ENCODE results near the gene RAP1A.
"Not testable (repeated sequence)": the region's sequence is repeated elsewhere in the genome, so short reads cannot be mapped to it uniquely, and the experiment has no call there.

RAP1A gene

DNA sequence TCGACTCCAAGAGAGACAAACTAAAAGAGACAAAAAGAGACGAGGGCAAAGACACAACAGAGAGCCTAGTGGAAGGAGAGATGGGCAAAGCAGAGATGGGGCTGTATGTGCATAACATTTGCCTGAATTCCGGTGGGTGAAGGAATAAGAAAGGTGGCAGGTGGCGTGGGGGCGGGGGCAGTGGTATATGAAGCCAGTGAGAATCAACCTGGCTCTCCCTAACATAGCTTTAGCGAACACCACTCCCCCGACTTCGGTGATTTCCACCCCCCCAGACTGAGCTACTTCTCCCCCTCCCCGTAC, 118.5 kb downstream of the RAP1A start:
- DNase-seq (ENCODE audit: low spot score), result no peak

DNA sequence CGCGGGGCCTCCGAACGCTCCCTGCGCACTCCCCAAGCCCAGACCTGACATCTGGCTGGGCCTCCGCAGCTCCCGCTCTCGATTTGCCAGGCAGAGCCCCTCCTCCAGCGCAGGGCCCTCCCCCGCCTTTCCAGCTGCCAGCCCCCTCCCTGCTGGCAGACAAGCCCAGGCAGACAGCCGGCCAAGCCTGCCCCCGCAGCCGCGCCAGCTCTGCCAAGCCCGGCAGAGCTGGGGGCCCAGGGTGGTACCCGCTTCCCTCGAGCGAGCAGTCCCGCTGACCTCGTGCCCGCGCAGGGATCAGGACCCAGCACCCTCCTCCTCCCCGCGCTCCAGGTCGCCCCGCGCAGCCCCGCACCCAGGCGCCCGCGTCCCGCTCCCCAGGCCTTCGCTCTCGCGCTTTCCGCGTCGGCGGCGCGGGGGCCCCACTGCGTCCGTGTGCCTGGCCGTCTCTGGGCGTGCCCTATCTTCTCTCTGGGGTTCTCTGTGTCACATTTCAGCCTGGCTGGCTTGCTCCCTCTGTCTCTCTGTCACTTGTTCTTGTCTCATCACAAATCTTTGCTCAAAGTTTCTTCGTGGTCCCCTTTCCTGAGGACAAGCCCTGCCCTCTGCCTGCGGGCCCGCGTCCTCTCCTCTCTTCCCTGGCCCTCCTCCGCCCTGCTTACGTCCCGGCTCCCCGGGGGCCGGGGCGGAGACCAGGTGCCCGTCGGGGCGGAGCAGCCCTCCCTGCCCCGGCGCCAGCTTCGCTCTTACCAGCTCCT, 119.0 kb downstream of the RAP1A start:
- DNase-seq (ENCODE audit: low spot score), result peak; percentile 49

GRCh38 chr1:111739194-111739924, 119.8 kb downstream of the RAP1A start, which contains the start of gene INKA2:
Gene INKA2 (minus strand): TSS chr1:111739395. CDS start chr1:111739242, 153 bp downstream.
- DNase-seq (ENCODE audit: low spot score), result peak; percentile 90

DNA sequence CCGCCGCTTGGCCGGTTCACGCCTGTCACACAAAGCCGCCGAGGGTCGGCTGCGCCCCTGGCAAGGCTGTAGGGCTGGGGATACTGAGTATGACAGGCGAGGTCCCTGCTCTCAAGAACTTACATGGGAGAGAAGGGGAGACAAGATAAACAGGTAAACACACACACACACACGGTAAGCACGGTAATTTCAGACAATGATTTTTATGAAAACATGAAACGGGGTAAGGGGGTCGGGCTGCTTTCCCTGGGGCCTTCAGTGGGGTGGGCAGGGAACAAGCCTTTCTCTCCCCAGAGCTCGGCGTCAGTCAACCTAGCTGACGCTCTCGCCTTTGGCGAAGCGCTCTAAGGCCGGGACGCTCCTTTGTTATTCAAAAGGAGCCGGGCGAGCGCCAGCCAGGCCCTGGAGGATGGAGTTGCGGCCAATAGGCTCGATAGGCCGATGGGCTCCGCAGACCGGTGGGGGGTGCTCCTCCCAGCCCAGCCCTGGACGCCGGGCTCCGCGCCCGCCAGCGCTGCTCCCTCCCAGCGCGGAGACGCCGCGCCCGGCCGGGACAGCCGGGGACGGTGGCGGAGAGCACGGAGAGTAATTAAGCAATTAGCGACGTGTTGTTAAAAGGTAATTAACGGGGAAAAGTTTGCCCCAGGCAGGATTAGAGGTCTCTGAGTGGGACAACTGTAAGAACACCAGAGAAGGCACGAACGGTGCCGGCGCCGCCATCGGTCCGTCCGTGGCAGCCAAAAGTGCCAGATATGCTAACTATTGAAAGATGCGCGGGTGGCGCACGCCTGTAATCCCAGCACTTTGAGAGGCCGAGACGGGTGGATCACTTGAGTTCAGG, 120.6 kb downstream of the RAP1A start:
- peak; percentile 87 for DNase-seq (ENCODE audit: low spot score)

- not testable (repeated sequence) for DNase-seq (ENCODE audit: low spot score)
Observed at GRCh38 chr1:111742292-111742691, 122.7 kb downstream of the RAP1A start.

DNA sequence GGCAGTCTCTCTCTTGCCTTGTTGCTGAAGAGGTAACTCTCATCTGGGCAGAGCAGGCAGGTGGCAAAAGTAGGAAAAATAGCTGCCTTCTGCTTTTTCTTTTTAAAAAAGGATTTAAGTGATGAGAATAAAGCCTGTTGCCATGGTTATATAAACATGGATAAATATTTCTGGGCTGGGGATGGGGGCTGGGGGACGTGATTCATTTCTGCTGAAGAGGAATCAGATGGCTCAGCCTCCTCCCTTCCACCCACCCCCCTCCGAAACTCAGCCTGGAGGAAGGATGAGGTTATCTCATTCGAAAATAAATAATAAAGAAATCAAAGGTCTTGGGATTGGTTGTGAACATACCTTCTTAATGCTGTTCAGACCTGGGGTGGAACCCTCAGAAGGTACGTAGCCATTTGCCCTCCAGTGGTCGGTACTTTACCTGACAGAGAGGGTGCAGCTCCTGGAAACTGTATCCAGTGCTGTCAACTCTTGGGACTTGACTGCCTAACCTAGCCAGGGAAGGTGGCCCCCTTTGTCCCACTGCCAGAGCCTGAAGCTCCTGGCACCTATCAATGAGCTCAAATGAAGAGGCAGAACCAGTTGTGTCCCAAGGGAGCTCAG, 123.5 kb downstream of the RAP1A start:
- DNase-seq (ENCODE audit: low spot score), result no peak

GRCh38 chr1:111743679-111744101, 124.1 kb downstream of the RAP1A start:
- DNase-seq (ENCODE audit: low spot score), result peak; percentile 43

DNA sequence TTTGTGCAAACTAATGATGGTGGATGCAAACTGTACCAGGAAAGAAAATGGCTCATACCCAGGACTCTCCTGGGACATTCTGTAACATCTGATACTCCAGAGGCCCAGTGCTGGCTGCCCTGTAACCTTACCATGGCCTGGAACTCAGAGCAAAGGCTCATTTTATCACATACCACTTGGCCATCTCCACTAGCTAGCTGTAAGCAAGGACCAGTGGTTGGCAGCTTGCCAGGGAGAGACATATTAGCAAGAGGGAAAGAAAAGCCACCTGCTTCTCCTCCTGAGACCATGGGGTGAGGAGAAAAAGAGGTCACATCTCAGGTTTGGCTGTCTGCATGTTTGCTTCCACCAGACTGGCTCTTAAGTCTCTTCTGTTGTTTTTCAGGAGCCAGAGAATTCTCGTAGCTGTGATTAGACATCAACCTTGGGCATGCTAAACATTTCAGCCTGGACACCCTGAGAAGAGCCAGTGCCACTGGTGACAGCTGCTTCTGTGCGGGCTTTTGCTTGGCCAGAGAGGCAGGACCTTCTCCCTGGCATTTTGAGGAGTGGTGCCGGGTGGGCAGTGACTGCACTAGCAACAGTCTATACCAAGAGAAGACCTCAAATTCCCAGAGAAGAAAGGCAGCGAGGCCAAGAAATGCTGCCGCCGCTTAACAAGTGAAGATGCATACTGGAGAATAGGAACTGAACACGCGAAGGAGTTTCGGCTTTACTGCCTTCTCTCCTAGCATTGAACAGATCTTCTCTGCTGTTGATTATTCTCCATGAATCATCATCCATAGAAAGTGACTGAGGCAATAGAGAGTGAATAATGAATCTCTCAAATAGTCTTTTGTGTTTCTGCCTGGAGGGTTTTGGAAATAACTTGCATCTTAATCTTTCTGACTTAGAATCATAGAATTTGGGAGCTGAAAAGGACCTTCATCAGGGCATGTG, 126.4 kb downstream of the RAP1A start:
- DNase-seq (ENCODE audit: low spot score), result no peak

DNA sequence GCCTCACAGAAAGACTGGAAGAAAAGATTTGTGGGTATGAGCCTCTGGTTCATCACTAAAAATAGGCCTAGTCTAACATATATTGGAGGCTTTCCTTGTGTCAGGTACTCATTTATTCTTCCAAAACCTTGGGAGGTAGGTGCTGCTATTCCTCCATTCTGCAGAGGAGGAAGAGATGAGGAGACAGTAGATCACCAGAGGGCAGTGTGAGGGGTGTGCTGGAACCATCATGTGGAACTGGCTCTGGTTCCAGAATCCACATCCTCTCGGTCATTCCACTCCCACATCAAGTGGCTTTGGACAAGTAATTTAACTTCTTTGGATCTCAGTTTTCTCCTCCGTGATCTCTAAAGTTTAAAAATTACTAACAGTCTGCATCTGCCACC, 127.0 kb downstream of the RAP1A start:
- DNase-seq (ENCODE audit: low spot score), result no peak

GRCh38 chr1:111747282-111747734, 127.7 kb downstream of the RAP1A start:
- peak; percentile 62 for DNase-seq (ENCODE audit: low spot score)

DNA sequence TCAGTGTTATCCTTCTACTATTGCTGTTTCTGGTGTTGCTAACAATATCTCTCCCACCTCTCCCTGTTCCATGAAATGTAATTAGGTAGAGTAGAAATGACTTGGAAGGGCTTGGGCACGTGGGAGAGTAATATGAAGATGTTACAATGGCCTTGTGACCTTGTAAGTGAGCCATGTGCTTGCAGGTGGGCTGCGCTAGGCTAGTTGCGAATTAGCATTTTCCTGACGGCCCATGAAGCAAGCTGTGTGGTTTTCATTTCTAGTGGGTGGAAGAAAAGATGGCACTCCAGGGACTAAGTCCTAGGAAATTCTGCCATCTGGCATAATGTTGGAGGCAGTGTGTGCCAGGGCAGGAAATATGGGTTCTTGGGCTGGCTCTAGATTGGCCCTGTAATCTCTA, 128.4 kb downstream of the RAP1A start:
- DNase-seq (ENCODE audit: low spot score), result no peak

GRCh38 chr1:111749628-111750027, 130.0 kb downstream of the RAP1A start:
- no peak for DNase-seq (ENCODE audit: low spot score)

GRCh38 chr1:111750856-111751255, 131.3 kb downstream of the RAP1A start:
- no peak for DNase-seq (ENCODE audit: low spot score)

- no peak for DNase-seq (ENCODE audit: low spot score)
Observed at GRCh38 chr1:111751906-111752575, 132.5 kb downstream of the RAP1A start.

GRCh38 chr1:111754984-111755330, 135.4 kb downstream of the RAP1A start:
- peak; percentile 60 for DNase-seq (ENCODE audit: low spot score)

- peak; percentile 98 for DNase-seq (ENCODE audit: low spot score)
Observed at GRCh38 chr1:111755331-111756123, 135.9 kb downstream of the RAP1A start, which contains the start of gene DDX20. Gene DDX20 (plus strand): TSS chr1:111755901. CDS start chr1:111755925, 24 bp downstream.

DNA sequence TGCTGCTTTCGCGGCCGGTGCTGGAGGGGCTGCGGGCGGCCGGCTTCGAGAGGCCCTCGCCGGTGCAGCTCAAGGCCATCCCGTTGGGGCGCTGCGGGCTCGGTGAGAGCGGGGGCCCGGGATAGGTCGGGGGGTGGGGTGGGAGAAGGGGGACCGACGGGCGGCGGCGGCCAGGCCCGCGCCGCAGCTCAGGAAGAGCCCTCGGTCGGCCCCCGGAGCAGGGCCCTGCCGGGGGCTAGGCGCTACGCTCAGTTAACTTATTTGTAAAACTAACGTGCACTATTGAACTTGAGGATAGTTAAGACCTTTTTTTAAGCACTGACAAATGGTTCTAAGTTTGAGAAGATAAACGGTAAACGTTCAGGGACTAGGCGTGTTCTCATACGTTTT, 136.5 kb downstream of the RAP1A start:
- peak; percentile 54 for DNase-seq (ENCODE audit: low spot score)

DNA sequence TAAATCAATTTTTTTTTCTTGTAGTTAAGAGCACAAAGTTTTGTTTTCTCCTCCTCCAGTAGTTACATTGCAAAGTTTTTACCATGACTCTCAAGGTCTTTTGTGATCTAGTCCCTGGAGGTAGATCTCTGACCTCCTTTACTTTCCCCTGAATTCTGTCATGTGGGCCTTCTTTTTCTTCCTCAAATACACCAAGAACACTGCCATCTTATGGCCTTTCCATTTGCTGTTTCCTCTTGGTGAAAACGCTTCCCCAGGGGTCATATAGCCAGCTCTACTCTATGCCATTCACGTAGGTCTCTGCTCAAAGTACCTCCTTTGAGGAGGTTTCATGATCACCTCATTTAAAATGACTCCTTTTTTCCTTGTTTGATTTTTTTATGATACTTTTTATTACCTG, 138.8 kb downstream of the RAP1A start:
- no peak for DNase-seq (ENCODE audit: low spot score)

GRCh38 chr1:111761717-111762116, 142.1 kb downstream of the RAP1A start:
- no peak for DNase-seq (ENCODE audit: low spot score)

GRCh38 chr1:111762332-111762731, 142.7 kb downstream of the RAP1A start:
- no peak for DNase-seq (ENCODE audit: low spot score)
